H9 (cell line): Measurements from ENCODE around the gene GFM1. TPM values are rescaled to one million over a fixed set of nuclear protein-coding genes. Genes with fewer than 3 reads are reported as not detected.

Experiments used
- DNase-seq: peaks from one replicate; pipeline ENCODE4 v3.0.0-alpha.2; 2017
- H2AFZ ChIP-seq: one replicate; pipeline ENCODE4 v1.6.1; 2013; ENCODE audit warnings: mild to moderate bottlenecking, low read length, control low read depth, moderate library complexity
- H2AK5ac ChIP-seq: 2 replicates; pipeline ENCODE4 v1.6.1; 2013; ENCODE audit warnings: low read length, control low read depth, mixed read lengths; ENCODE audit not compliant: insufficient read length
- H2BK120ac ChIP-seq: one replicate; pipeline ENCODE4 v1.6.1; 2013; ENCODE audit warnings: low read depth, mild to moderate bottlenecking, low read length, control low read depth, inconsistent platforms; ENCODE audit not compliant: poor library complexity, severe bottlenecking
- H2BK12ac ChIP-seq: 2 replicates; pipeline ENCODE4 v1.6.1; 2013; ENCODE audit warnings: low read length, control low read depth, mixed read lengths, low read depth; ENCODE audit not compliant: insufficient read length
- H2BK15ac ChIP-seq: 2 replicates; pipeline ENCODE4 v1.6.1; 2013; ENCODE audit warnings: low read depth, low read length, control low read depth
- H2BK20ac ChIP-seq: one replicate; pipeline ENCODE4 v1.6.1; 2013; ENCODE audit warnings: low read depth, mild to moderate bottlenecking, low read length, control low read depth, inconsistent platforms; ENCODE audit not compliant: poor library complexity, severe bottlenecking
- H2BK5ac ChIP-seq: 2 replicates; pipeline ENCODE4 v1.6.1; 2013; ENCODE audit warnings: low read length, control low read depth, mixed read lengths; ENCODE audit not compliant: insufficient read length
- H3K14ac ChIP-seq: 2 replicates; pipeline ENCODE4 v1.6.1; 2013; ENCODE audit warnings: low read length, control low read depth; ENCODE audit not compliant: insufficient read depth
- H3K18ac ChIP-seq: 2 replicates; pipeline ENCODE4 v1.6.1; 2013; ENCODE audit warnings: low read depth, mild to moderate bottlenecking, mixed read lengths, low read length, control low read depth; ENCODE audit not compliant: insufficient read length
- H3K23ac ChIP-seq: 2 replicates; pipeline ENCODE4 v1.6.1; 2013; ENCODE audit warnings: low read length, control low read depth, mixed read lengths, low read depth; ENCODE audit not compliant: insufficient read length
- H3K23me2 ChIP-seq: 2 replicates; pipeline ENCODE4 v1.6.1; 2013; ENCODE audit warnings: low read depth, mild to moderate bottlenecking, mixed read lengths, low read length, control low read depth; ENCODE audit not compliant: insufficient read length, poor library complexity, severe bottlenecking
- H3K27ac ChIP-seq: 2 replicates; pipeline ENCODE4 v1.5.1; 2013; ENCODE audit warnings: low read length, control low read depth, mixed read lengths, low read depth; ENCODE audit not compliant: insufficient read length
- H3K27me3 ChIP-seq: 2 replicates; pipeline ENCODE4 v1.6.1; 2013; ENCODE audit warnings: low read length, control low read depth, inconsistent platforms; ENCODE audit not compliant: insufficient read depth
- H3K4ac ChIP-seq: 2 replicates; pipeline ENCODE4 v1.6.1; 2013; ENCODE audit warnings: low read depth, mild to moderate bottlenecking, control low read depth, inconsistent platforms, low read length, moderate library complexity
- H3K4me1 ChIP-seq: 2 replicates; pipeline ENCODE4 v1.6.1; 2013; ENCODE audit warnings: low read length, control low read depth, inconsistent platforms; ENCODE audit not compliant: insufficient read depth
- H3K4me2 ChIP-seq: 2 replicates; pipeline ENCODE4 v1.6.1; 2013; ENCODE audit warnings: low read length, control low read depth, mixed read lengths; ENCODE audit not compliant: insufficient read length, insufficient read depth
- H3K56ac ChIP-seq: 2 replicates; pipeline ENCODE4 v1.6.1; 2013; ENCODE audit warnings: low read depth, mild to moderate bottlenecking, mixed read lengths, low read length, control low read depth; ENCODE audit not compliant: insufficient read length
- H3K79me1 ChIP-seq: 2 replicates; pipeline ENCODE4 v1.6.1; 2013; ENCODE audit warnings: low read depth, mild to moderate bottlenecking, moderate library complexity, low read length, control low read depth, inconsistent platforms; ENCODE audit not compliant: insufficient read depth, poor library complexity, severe bottlenecking
- H3K79me2 ChIP-seq: 2 replicates; pipeline ENCODE4 v1.6.1; 2013; ENCODE audit warnings: low read length, control low read depth, inconsistent platforms; ENCODE audit not compliant: insufficient read depth
- H3K9ac ChIP-seq: 2 replicates; pipeline ENCODE4 v1.6.1; 2013; ENCODE audit warnings: low read length, control low read depth, mixed read lengths; ENCODE audit not compliant: insufficient read length; ENCODE audit errors: extremely low read depth
- H3K9me3 ChIP-seq: one replicate; pipeline ENCODE4 v1.6.1; 2013; ENCODE audit warnings: low read depth, low read length, inconsistent platforms; ENCODE audit not compliant: control insufficient read depth
- H3T11ph ChIP-seq: one replicate; pipeline ENCODE4 v1.6.1; 2013; ENCODE audit warnings: mild to moderate bottlenecking, low read length, control low read depth, inconsistent platforms
- H4K20me1 ChIP-seq: one replicate; pipeline ENCODE4 v1.6.1; 2013; ENCODE audit not compliant: control insufficient read depth, insufficient read length, insufficient read depth
- H4K5ac ChIP-seq: 2 replicates; pipeline ENCODE4 v1.6.1; 2013; ENCODE audit warnings: low read depth, mild to moderate bottlenecking, mixed read lengths, low read length, control low read depth; ENCODE audit not compliant: insufficient read length
- H4K8ac ChIP-seq: replicated peaks from 2 replicates; pipeline ENCODE4 v1.6.1; 2013; ENCODE audit warnings: low read length, control low read depth, mixed read lengths, low read depth; ENCODE audit not compliant: insufficient read length
- H4K91ac ChIP-seq: 2 replicates; pipeline ENCODE4 v1.6.1; 2013; ENCODE audit warnings: low read depth, mild to moderate bottlenecking, moderate library complexity, mixed read lengths, low read length, control low read depth; ENCODE audit not compliant: insufficient read length
- H3K27ac Mint-ChIP-seq, 3 experiments: 2 replicates in 2 of 3; 3 replicates in 1 of 3; pipeline ENCODE4 v1.8.0; 2020 to 2021; ENCODE audit warnings: mixed read lengths in 3 of 3, mild to moderate bottlenecking in 1 of 3, moderate library complexity in 1 of 3
- H3K27me3 Mint-ChIP-seq: 2 replicates; pipeline ENCODE4 v1.8.0; 2021; ENCODE audit warnings: low read depth, mild to moderate bottlenecking, moderate library complexity, mixed read lengths
- H3K36me3 Mint-ChIP-seq, 3 experiments: 2 replicates in 2 of 3; 3 replicates in 1 of 3; pipeline ENCODE4 v1.8.0; 2020 to 2021; ENCODE audit warnings: low read depth in 3 of 3, mixed read lengths in 3 of 3; ENCODE audit not compliant: insufficient read depth in 1 of 3
- H3K4me1 Mint-ChIP-seq, 2 experiments: 2 replicates each; pipeline ENCODE4 v1.8.0; 2020; ENCODE audit warnings: mixed read lengths in 2 of 2
- H3K4me3 Mint-ChIP-seq, 2 experiments: 2 replicates in 1 of 2; 3 replicates in 1 of 2; pipeline ENCODE4 v1.8.0; 2020 to 2021; ENCODE audit warnings: mild to moderate bottlenecking in 2 of 2, mixed read lengths in 2 of 2, moderate library complexity in 1 of 2
- H3K9me3 Mint-ChIP-seq, 2 experiments: 2 replicates in 1 of 2; 3 replicates in 1 of 2; pipeline ENCODE4 v1.8.0; 2020; ENCODE audit warnings: mild to moderate bottlenecking in 2 of 2, mixed read lengths in 2 of 2, moderate library complexity in 1 of 2
- WGBS: extraction: QIAGEN DNeasy Blood & Tissue Kit; methylation state at CpG from one replicate; pipeline ENCODE4 v1.1.7; 2013; ENCODE audit warnings: missing lambda C conversion rate, low lambda C conversion rate, mixed read lengths; ENCODE audit not compliant: insufficient read length; ENCODE audit errors: extremely low coverage; 5-methylcytosine and 5-hydroxymethylcytosine counted together
- total RNA-seq: library from RNA; stranded (reverse); gene quantifications from 2 replicates; pipeline ENCODE4 v1.2.1, GENCODE V29; 2021
- TF ChIP-seq, protein P1 (sequence below): fragments of 200-600 bp; sonication (generic); conservative IDR thresholded peaks from 3 replicates; pipeline ENCODE4 v1.8.0; 2021; ENCODE audit warnings: antibody characterized with exemption, mild to moderate bottlenecking

The GFM1 gene
- total RNA-seq, 1 experiment from 2014 or later = 47.1 TPM

DNA sequence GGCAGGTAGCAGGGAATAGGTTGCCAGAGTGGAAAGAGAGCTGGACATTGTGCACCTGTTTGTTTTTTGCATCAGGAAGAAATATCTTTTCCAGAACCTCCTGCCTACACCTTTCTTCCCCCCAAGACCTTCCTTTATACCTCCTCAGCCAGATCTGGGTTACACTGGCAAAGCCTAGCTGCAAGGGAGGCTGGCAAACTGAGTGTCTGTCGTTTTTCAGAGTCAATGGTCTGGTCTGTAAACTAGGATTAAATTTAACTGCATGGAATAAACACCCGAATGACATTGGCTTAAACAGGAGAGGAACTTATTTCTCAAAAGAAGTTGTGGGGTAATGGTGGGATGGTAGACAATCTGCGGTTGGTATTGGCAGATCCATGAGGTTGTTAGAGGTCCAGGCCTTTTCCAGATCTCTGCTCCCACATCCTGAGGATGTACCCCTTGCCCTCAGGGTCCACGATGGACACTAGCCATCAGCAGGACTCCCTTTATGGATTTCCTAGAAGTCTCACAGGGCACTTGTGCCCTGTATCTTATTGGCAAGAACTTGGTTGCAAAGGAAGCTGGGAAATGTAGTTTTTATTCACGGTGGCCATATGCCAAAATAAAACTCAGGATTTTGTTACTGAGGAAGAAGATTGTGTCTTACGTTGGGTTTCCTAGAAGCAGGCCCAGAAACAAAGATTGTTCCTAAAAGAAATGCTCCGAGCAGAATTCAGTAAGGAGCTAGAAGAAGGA, 91.1 kb downstream of the GFM1 start:
- no peak overlapping the region for H3K9ac ChIP-seq
- no peaks in the 10 kb centered on the region for H4K20me1 ChIP-seq
- no peak overlapping the region for H3K18ac ChIP-seq
- TF ChIP-seq, protein P1, sequence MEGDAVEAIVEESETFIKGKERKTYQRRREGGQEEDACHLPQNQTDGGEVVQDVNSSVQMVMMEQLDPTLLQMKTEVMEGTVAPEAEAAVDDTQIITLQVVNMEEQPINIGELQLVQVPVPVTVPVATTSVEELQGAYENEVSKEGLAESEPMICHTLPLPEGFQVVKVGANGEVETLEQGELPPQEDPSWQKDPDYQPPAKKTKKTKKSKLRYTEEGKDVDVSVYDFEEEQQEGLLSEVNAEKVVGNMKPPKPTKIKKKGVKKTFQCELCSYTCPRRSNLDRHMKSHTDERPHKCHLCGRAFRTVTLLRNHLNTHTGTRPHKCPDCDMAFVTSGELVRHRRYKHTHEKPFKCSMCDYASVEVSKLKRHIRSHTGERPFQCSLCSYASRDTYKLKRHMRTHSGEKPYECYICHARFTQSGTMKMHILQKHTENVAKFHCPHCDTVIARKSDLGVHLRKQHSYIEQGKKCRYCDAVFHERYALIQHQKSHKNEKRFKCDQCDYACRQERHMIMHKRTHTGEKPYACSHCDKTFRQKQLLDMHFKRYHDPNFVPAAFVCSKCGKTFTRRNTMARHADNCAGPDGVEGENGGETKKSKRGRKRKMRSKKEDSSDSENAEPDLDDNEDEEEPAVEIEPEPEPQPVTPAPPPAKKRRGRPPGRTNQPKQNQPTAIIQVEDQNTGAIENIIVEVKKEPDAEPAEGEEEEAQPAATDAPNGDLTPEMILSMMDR = no peak
- Mint-ChIP-seq H3K36me3 (peaks cover 0 to 12% (median 8%) of the 10 kb centered on the region in 3 experiments; a peak in 4 of 7 replicates), H3K9me3 (peaks cover 3 to 7% of the 10 kb centered on the region in 2 experiments; a peak in 3 of 5 replicates), H3K4me1 (peaks cover 4 to 8% of the 10 kb centered on the region in 2 experiments; a peak in 2 of 4 replicates), H3K27ac (no peak overlapping the region), H3K27me3 (peaks cover 21% of the 10 kb centered on the region), H3K4me3 (no peak overlapping the region)
- whole genome bisulfite sequencing = no CpG with 5 or more reads among the region's 7 CpGs
- no peak overlapping the region for H2BK12ac ChIP-seq
- no peak overlapping the region for H3K4ac ChIP-seq
- no peaks in the 10 kb centered on the region for H3K79me2 ChIP-seq
- H2BK15ac ChIP-seq = no peak overlapping the region
- H3K4me1 ChIP-seq = no peaks in the 10 kb centered on the region
- no peak overlapping the region for H3K27ac ChIP-seq
- H4K8ac ChIP-seq = no peak overlapping the region
- H3K79me1 ChIP-seq = no peaks in the 10 kb centered on the region
- no peak overlapping the region for H2BK20ac ChIP-seq
- no peak overlapping the region for H3T11ph ChIP-seq
- H3K23ac ChIP-seq = no peak overlapping the region
- H3K14ac ChIP-seq = no peak overlapping the region
- H3K23me2 ChIP-seq = peaks cover 17% of the 10 kb centered on the region
- no peak overlapping the region for H2BK120ac ChIP-seq
- H2AK5ac ChIP-seq = no peak overlapping the region
- H3K4me2 ChIP-seq = no peak overlapping the region
- H3K27me3 ChIP-seq = no peaks in the 10 kb centered on the region; the same call in 1 of the 2 replicates
- H3K56ac ChIP-seq = no peak overlapping the region
- H4K5ac ChIP-seq = no peak overlapping the region
- no peak overlapping the region for H4K91ac ChIP-seq
- H2BK5ac ChIP-seq = no peak overlapping the region
- no peak overlapping the region for H2AFZ ChIP-seq
- H3K9me3 ChIP-seq = no peaks in the 10 kb centered on the region
- DNase-seq = no peak
